SK-N-SH (cell line): ENCODE measurements around the gene TIMM10B. TPM values are rescaled to one million over a fixed set of nuclear protein-coding genes. Genes with fewer than 3 reads are reported as not detected.
"Not testable (repeated sequence)": the region's sequence is repeated elsewhere in the genome, so short reads cannot be mapped to it uniquely, and the experiment has no call there.

Source experiments
- CTCF ChIA-PET: fragments of 300-600, 350-600 bp; formaldehyde crosslinking; extraction: SDS; loops from one replicate; lab custom pipeline; 2021; lab: Yijun Ruan, JAX
- POLR2A ChIA-PET: fragments of 350-600 bp; sonication (Branson Sonifier 250); formaldehyde crosslinking; extraction: SDS; loops from one replicate; lab custom pipeline; 2020; ENCODE audit warnings: antibody characterized with exemption, inconsistent platforms; lab: Yijun Ruan, JAX
- DNase-seq: peaks from one replicate; pipeline ENCODE4 v3.0.0; 2012
- H2AFZ ChIP-seq: fragments of 200-600 bp; sonication (generic); 2 replicates; pipeline ENCODE4 v1.8.1; 2016; ENCODE audit warnings: antibody characterized with exemption, mild to moderate bottlenecking, low read depth
- H3F3A ChIP-seq: fragments of 200-600 bp; sonication (generic); replicated peaks from 2 replicates; pipeline ENCODE3; 2016; ENCODE audit warnings: antibody characterized with exemption, mild to moderate bottlenecking; ENCODE audit not compliant: insufficient read depth
- H3K27ac ChIP-seq, 2 experiments: fragments of 200-500 bp in 1 of 2; fragments of 200-600 bp in 1 of 2; sonication (Bioruptor generic) in 1 of 2; sonication (generic), shearing (Covaris generic) in 1 of 2; 2 replicates each; pipeline versions ENCODE4 v1.5.1 to v1.6.1; 2014 to 2016; ENCODE audit warnings: low read depth in 2 of 2, inconsistent platforms in 1 of 2, low read length in 1 of 2, mild to moderate bottlenecking in 1 of 2, mixed read lengths in 1 of 2
- H3K27me3 ChIP-seq: fragments of 200-600 bp; sonication (generic), shearing (Covaris generic); 2 replicates; pipeline ENCODE4 v1.6.1; 2016; ENCODE audit warnings: mixed run types; ENCODE audit not compliant: insufficient read depth
- H3K36me3 ChIP-seq, 2 experiments: fragments of 200-500 bp in 1 of 2; fragments of 200-600 bp in 1 of 2; sonication (Bioruptor generic) in 1 of 2; sonication (generic) in 1 of 2; replicated peaks in 1 of 2; 2 replicates each; pipeline versions ENCODE3 to v1.5.1; 2014 to 2016; ENCODE audit warnings: low read length in 1 of 2, mild to moderate bottlenecking in 1 of 2; ENCODE audit not compliant: insufficient read depth in 2 of 2, control insufficient read depth in 1 of 2
- H3K4me1 ChIP-seq, 2 experiments: fragments of 200-500 bp in 1 of 2; fragments of 200-600 bp in 1 of 2; sonication (Bioruptor generic) in 1 of 2; sonication (generic), shearing (Covaris generic) in 1 of 2; 2 replicates each; pipeline versions ENCODE4 v1.5.1 to v1.6.1; 2014 to 2016; ENCODE audit warnings: low read depth in 1 of 2, low read length in 1 of 2, mixed run types in 1 of 2; ENCODE audit not compliant: insufficient read depth in 2 of 2, control insufficient read depth in 1 of 2
- H3K4me2 ChIP-seq: fragments of 200-600 bp; sonication (generic), shearing (Covaris generic); 2 replicates; pipeline ENCODE4 v1.6.1; 2017; ENCODE audit warnings: mixed run types
- H3K4me3 ChIP-seq, 2 experiments: fragments of 200-500 bp in 1 of 2; fragments of 200-600 bp in 1 of 2; sonication (Bioruptor generic) in 1 of 2; sonication (generic), shearing (Covaris generic) in 1 of 2; 2 replicates each; pipeline versions ENCODE4 v1.5.1 to v1.8.1; 2014 to 2016; ENCODE audit warnings: low read depth in 2 of 2, inconsistent platforms in 1 of 2, low read length in 1 of 2, mild to moderate bottlenecking in 1 of 2, mixed read lengths in 1 of 2, moderate library complexity in 1 of 2
- H3K79me2 ChIP-seq: fragments of 200-600 bp; sonication (generic); 2 replicates; pipeline ENCODE4 v1.8.1; 2017; ENCODE audit warnings: mild to moderate bottlenecking; ENCODE audit not compliant: insufficient read depth
- H3K9ac ChIP-seq: fragments of 200-600 bp; sonication (generic); 2 replicates; pipeline ENCODE4 v1.6.1; 2017; ENCODE audit warnings: mixed run types
- H3K9me2 ChIP-seq: fragments of 200-600 bp; sonication (generic); 2 replicates; pipeline ENCODE4 v1.6.1; 2017; ENCODE audit warnings: mixed run types
- H3K9me3 ChIP-seq: fragments of 200-600 bp; sonication (generic); 2 replicates; pipeline ENCODE4 v1.6.1; 2017; ENCODE audit warnings: mixed run types, mild to moderate bottlenecking, moderate library complexity
- H4K20me1 ChIP-seq: fragments of 200-600 bp; sonication (generic); 2 replicates; pipeline ENCODE4 v1.6.1; 2017; ENCODE audit warnings: mild to moderate bottlenecking, mixed run types; ENCODE audit not compliant: insufficient read depth
- EP300 ChIP-seq, 2 experiments: IDR thresholded peaks; 2 replicates each; pipeline versions ENCODE4 v1.4.0 to v1.6.1; 2012; ENCODE audit warnings: borderline replicate concordance in 1 of 2, low read depth in 1 of 2, low read length in 1 of 2
- FOSL2 ChIP-seq: IDR thresholded peaks from 2 replicates; pipeline ENCODE4 v1.4.0; 2012; ENCODE audit warnings: low read depth, mild to moderate bottlenecking, moderate library complexity, borderline replicate concordance
- GABPA ChIP-seq: IDR thresholded peaks from 2 replicates; pipeline ENCODE4 v1.4.0; 2012; ENCODE audit warnings: low read depth, mild to moderate bottlenecking
- GATA2 ChIP-seq: sonication (generic); formaldehyde crosslinking; IDR thresholded peaks from 2 replicates; pipeline ENCODE4 v1.5.0; 2020; ENCODE audit warnings: mild to moderate bottlenecking, missing genetic modification reagents
- JUND ChIP-seq: IDR thresholded peaks from 2 replicates; pipeline ENCODE4 v1.4.0; 2012
- MAX ChIP-seq: IDR thresholded peaks from 2 replicates; pipeline ENCODE4 v1.4.0; 2012; ENCODE audit warnings: low read depth
- MEF2A ChIP-seq: IDR thresholded peaks from 2 replicates; pipeline ENCODE4 v1.4.0; 2012; ENCODE audit warnings: low read depth, borderline replicate concordance
- NRF1 ChIP-seq: IDR thresholded peaks from 2 replicates; pipeline ENCODE4 v1.6.1; 2012; ENCODE audit warnings: low read depth, mild to moderate bottlenecking, low read length
- POLR2AphosphoS5 ChIP-seq: IDR thresholded peaks from 2 replicates; pipeline ENCODE4 v1.6.1; 2012; ENCODE audit warnings: low read depth, low read length
- SMC3 ChIP-seq: IDR thresholded peaks from 2 replicates; pipeline ENCODE4 v1.6.1; 2012; ENCODE audit warnings: low read depth, low read length, improper control_type of control experiment
- TEAD4 ChIP-seq: IDR thresholded peaks from 2 replicates; pipeline ENCODE4 v1.4.0; 2012; ENCODE audit warnings: mild to moderate bottlenecking, borderline replicate concordance; ENCODE audit not compliant: insufficient read depth
- WGBS: methylation state at CpG from one replicate; pipeline ENCODE4 v1.1.6; 2017; ENCODE audit warnings: low lambda C conversion rate; 5-methylcytosine and 5-hydroxymethylcytosine counted together
- polyA plus RNA-seq, 3 experiments: library from polyadenylated mRNA; depleted of rRNA; stranded (reverse); fragments of >200 nt; gene quantifications; 2 replicates each; pipeline ENCODE4 v1.2.3, GENCODE V29; 2012
- TF ChIP-seq, protein P1 (sequence below): IDR thresholded peaks from 2 replicates; pipeline ENCODE4; 2012

Gene TIMM10B
- polyA plus RNA-seq, 1 of the 3 experiments (the other 2 are of a cell fraction): 26.2 TPM

DNA sequence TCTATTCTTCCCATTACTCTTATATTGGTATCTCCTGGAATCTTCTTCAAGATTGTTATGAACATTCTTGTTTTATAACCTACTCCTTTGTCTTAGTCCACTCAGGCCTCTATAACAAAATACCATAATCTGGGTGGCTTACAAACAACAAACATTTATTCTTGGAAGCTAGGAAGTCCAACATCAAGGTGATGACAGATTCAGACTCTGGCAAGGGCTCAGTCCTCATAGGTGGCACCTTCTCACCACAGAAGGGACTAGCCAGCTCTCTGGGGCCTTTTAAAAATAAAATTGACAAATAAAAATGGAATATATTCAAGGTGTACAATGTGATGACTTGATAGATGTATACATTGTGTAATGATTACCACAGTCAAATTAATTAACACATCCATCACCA lies 35.6 kb downstream of the TIMM10B start:
- Histone ChIP-seq H3K9me3 (no peaks in the 10 kb centered on the region), H3K79me2 (no peaks in the 10 kb centered on the region), H3K27me3 (no peaks in the 10 kb centered on the region), H3K27ac (no peak overlapping the region), H3F3A (no peaks in the 10 kb centered on the region), H4K20me1 (no peaks in the 10 kb centered on the region), H2AFZ (no peak overlapping the region), H3K9me2 (no peaks in the 10 kb centered on the region), H3K4me3 (no peak overlapping the region), H3K4me2 (no peak overlapping the region), H3K9ac (no peak overlapping the region), H3K36me3 (peaks cover 23 to 35% of the 10 kb centered on the region in 2 experiments), H3K4me1 (no peaks in the 10 kb centered on the region)
- ChIA-PET CTCF (no interaction called here), POLR2A (no interaction called here)
- TF ChIP-seq EP300 (IDR thresholded peaks at IDR 0.05; ENCODE audit: borderline replicate concordance in 1 of 2, low read depth in 1 of 2, low read length in 1 of 2): no peak
- DNase-seq: no peak

DNA sequence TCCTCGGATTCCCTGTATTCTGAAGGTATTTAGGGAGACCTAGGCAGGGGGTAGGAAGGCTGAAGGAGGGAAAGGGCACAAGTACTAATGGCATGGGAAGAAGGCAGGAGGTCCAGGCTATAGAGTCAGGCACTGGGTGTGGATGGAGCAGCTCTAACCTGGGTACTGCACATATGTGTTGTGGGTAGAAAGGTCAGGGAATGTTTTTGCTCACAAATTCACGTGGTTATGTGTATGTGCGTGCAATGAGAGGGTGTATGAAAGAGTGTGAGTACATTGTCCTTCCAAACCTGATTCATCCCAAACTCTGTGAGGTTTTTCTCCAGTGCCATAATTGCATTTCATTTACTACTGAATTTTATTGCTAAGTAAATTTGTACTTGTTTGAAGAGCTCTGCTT lies 39.0 kb downstream of the TIMM10B start:
- Histone ChIP-seq H3K79me2 (no peaks in the 10 kb centered on the region), H3K36me3 (peaks cover 13 to 29% of the 10 kb centered on the region in 2 experiments), H4K20me1 (no peaks in the 10 kb centered on the region), H3K4me2 (no peak overlapping the region), H3K4me3 (no peak overlapping the region), H3K9me2 (no peaks in the 10 kb centered on the region), H3F3A (peaks cover 7% of the 10 kb centered on the region), H2AFZ (no peak overlapping the region), H3K27ac (no peak overlapping the region), H3K27me3 (no peaks in the 10 kb centered on the region), H3K9ac (no peak overlapping the region), H3K9me3 (no peaks in the 10 kb centered on the region), H3K4me1 (peaks cover 0 to 4% of the 10 kb centered on the region in 2 experiments; a peak in 1 of 4 replicates)
- TF ChIP-seq MAX: no peak
- TF ChIP-seq JUND: no peak
- TF ChIP-seq SMC3: no peak
- no peak for TF ChIP-seq NRF1
- TF ChIP-seq, protein P1, sequence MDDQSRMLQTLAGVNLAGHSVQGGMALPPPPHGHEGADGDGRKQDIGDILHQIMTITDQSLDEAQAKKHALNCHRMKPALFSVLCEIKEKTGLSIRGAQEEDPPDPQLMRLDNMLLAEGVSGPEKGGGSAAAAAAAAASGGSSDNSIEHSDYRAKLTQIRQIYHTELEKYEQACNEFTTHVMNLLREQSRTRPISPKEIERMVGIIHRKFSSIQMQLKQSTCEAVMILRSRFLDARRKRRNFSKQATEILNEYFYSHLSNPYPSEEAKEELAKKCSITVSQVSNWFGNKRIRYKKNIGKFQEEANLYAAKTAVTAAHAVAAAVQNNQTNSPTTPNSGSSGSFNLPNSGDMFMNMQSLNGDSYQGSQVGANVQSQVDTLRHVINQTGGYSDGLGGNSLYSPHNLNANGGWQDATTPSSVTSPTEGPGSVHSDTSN: no peak
- TF ChIP-seq EP300 (IDR thresholded peaks at IDR 0.05; ENCODE audit: borderline replicate concordance in 1 of 2, low read depth in 1 of 2, low read length in 1 of 2): no peak
- no peak for TF ChIP-seq GABPA
- TF ChIP-seq FOSL2: no peak
- no peak for TF ChIP-seq TEAD4
- no peak for TF ChIP-seq GATA2 (CRISPR knock-in tag)
- TF ChIP-seq MEF2A: no peak
- TF ChIP-seq POLR2AphosphoS5: no peak
- no peak for DNase-seq
- POLR2A ChIA-PET: no interaction called here
- 100% methylated on average over 3 of the region's 3 CpGs for WGBS
- CTCF ChIA-PET: interaction anchor here (0.8 to 1.8 kb wide), 6 partner anchors 9 to 186 kb away, joined by 3 to 6 read pairs (median 3); no protein-coding TSS in a partner anchor

DNA sequence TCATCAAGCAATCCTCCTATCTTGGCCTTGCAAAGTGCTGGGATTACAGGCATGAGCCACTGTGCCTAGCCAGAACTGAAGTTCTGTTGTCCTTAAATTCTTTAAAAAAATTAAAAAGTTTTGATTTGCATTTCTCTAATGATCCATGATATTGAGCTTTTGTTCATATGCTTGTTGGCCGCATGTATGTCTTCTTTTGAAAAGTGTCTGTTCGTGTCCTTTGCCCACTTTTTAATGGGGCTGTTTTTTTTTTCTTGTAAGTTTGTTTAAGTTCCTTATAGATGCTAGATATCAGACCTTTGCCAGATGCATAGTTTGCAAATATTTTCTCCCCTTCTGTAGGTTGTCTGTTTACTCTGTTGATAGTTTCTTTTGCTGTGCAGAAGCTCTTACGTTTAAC lies 40.6 kb downstream of the TIMM10B start:
- H3K4me3 ChIP-seq, POLR2A ChIA-PET, H3K9ac ChIP-seq, H2AFZ ChIP-seq, H3K9me2 ChIP-seq, H3K27me3 ChIP-seq, H3K27ac ChIP-seq, DNase-seq, H4K20me1 ChIP-seq, H3K4me2 ChIP-seq, H3K79me2 ChIP-seq, H3K4me1 ChIP-seq, H3K9me3 ChIP-seq, H3F3A ChIP-seq: not testable (repeated sequence)
- H3K36me3 ChIP-seq: peaks cover 12 to 26% of the 10 kb centered on the region in 2 experiments
- WGBS: 91% methylated on average over 3 of the region's 3 CpGs
- CTCF ChIA-PET: interaction anchor here (0.9 to 1.7 kb wide), 2 partner anchors 9 to 143 kb away, joined by 4 to 5 read pairs; no protein-coding TSS in a partner anchor
